ENCODE data around the gene ISLR2. TPM values are rescaled to one million over a fixed set of nuclear protein-coding genes. Genes with fewer than 3 reads are reported as not detected.
A peak's percentile ranks its signal among the peaks of the same experiment; 100 is the strongest.

Gene ISLR2
- total RNA-seq, 1 donor from 2014 or later = 2.2 TPM

- DNase-seq (peak; percentile 54), ATAC-seq (peak; percentile 55)
These were observed 2.2 kb upstream of the ISLR2 start for GRCh38 chr15:74127954-74128784.

GRCh38 chr15:74128785-74129585 is 1.4 kb upstream of the ISLR2 start:
- intact Hi-C loops (cut with micrococcal nuclease) = loop anchor here (5.0 kb wide), 1 partner anchor 178 kb away; no protein-coding TSS in a partner anchor
- DNase-seq = no peak
- no peak for ATAC-seq

More at GRCh38 chr15:74127954-74128784, 2.2 kb upstream of the ISLR2 start:
- intact Hi-C loops (cut with micrococcal nuclease) = loop anchor here (5.0 kb wide), 1 partner anchor 179 kb away; no protein-coding TSS in a partner anchor

GRCh38 chr15:74129586-74130154 is 716 bp upstream of the ISLR2 start:
- intact Hi-C loops (cut with micrococcal nuclease) = loop anchor here (5.0 kb wide), 1 partner anchor 178 kb away; no protein-coding TSS in a partner anchor
- DNase-seq (no peak), ATAC-seq (no peak)

- DNase-seq = no peak
- intact Hi-C loops (cut with micrococcal nuclease) = no loop called here
- no peak for ATAC-seq
These were observed 652 bp downstream of the ISLR2 start for GRCh38 chr15:74130849-74131627.

GRCh38 chr15:74131628-74132413 is 1.4 kb downstream of the ISLR2 start:
- DNase-seq = no peak
- intact Hi-C loops (cut with micrococcal nuclease) = no loop called here
- ATAC-seq = no peak

GRCh38 chr15:74132681-74133651 is 2.6 kb downstream of the ISLR2 start:
- DNase-seq (no peak), ATAC-seq (no peak)
- intact Hi-C loops (cut with micrococcal nuclease) = no loop called here

GRCh38 chr15:74133694-74134386 is 3.5 kb downstream of the ISLR2 start:
- intact Hi-C loops (cut with micrococcal nuclease) = no loop called here
- DNase-seq (no peak), ATAC-seq (no peak)

- intact Hi-C loops (cut with micrococcal nuclease) = no loop called here
- DNase-seq = peak; percentile 71
- peak; percentile 45 for ATAC-seq
These were observed 4.1 kb downstream of the ISLR2 start for GRCh38 chr15:74134387-74135027.

- no peak for ATAC-seq
- intact Hi-C loops (cut with micrococcal nuclease) = no loop called here
- no peak for DNase-seq
These were observed 4.7 kb downstream of the ISLR2 start for GRCh38 chr15:74135041-74135565.

GRCh38 chr15:74136540-74136813 is 6.1 kb downstream of the ISLR2 start:
- intact Hi-C loops (cut with micrococcal nuclease) = no loop called here
- no peak for ATAC-seq
- peak; percentile 45 for DNase-seq

- DNase-seq = no peak
- peak; percentile 23 for ATAC-seq
- intact Hi-C loops (cut with micrococcal nuclease) = no loop called here
These were observed 6.6 kb downstream of the ISLR2 start for GRCh38 chr15:74136814-74137536.

GRCh38 chr15:74137537-74137894 is 7.1 kb downstream of the ISLR2 start:
- ATAC-seq = no peak
- DNase-seq = no peak
- intact Hi-C loops (cut with micrococcal nuclease) = no loop called here

GRCh38 chr15:74138642-74139041 is 8.3 kb downstream of the ISLR2 start:
- intact Hi-C loops (cut with micrococcal nuclease) = no loop called here
- ATAC-seq (no peak), DNase-seq (no peak)

- DNase-seq (no peak), ATAC-seq (no peak)
- intact Hi-C loops (cut with micrococcal nuclease) = no loop called here
These were observed 11.2 kb downstream of the ISLR2 start for GRCh38 chr15:74141591-74141990.

- intact Hi-C loops (cut with micrococcal nuclease) = no loop called here
- DNase-seq (no peak), ATAC-seq (no peak)
These were observed 13.9 kb downstream of the ISLR2 start for GRCh38 chr15:74144153-74144775.
